Skeletal muscle satellite cell (primary cell): ENCODE results near the gene SERTAD1.
"Not testable (repeated sequence)": the region's sequence is repeated elsewhere in the genome, so short reads cannot be mapped to it uniquely, and the experiment has no call there.

Source experiments
- H3K27me3 ChIP-seq: 2 replicates; pipeline ENCODE4 v1.7.0; 2013; ENCODE audit warnings: low read length; ENCODE audit not compliant: control insufficient read depth, insufficient read depth
- H3K36me3 ChIP-seq: 2 replicates; pipeline ENCODE4 v1.7.0; 2013; ENCODE audit warnings: mild to moderate bottlenecking, control low read depth, low read length; ENCODE audit not compliant: insufficient read depth
- H3K4me1 ChIP-seq: 2 replicates; pipeline ENCODE4 v1.7.0; 2013; ENCODE audit warnings: low read length; ENCODE audit not compliant: control insufficient read depth, insufficient read depth
- H3K4me2 ChIP-seq: 2 replicates; pipeline ENCODE4 v1.7.0; 2013; ENCODE audit warnings: mild to moderate bottlenecking, low read length
- H3K4me3 ChIP-seq: 2 replicates; pipeline ENCODE4 v1.7.0; 2013; ENCODE audit warnings: low read length
- H3K9ac ChIP-seq: 2 replicates; pipeline ENCODE4 v1.7.0; 2013; ENCODE audit warnings: mild to moderate bottlenecking, low read depth, low read length, moderate library complexity
- H3K9me3 ChIP-seq: replicated peaks from 2 replicates; pipeline ENCODE4 v1.7.0; 2013; ENCODE audit warnings: mild to moderate bottlenecking, control low read depth, low read length

The SERTAD1 gene

GRCh38 chr19:40432760-40433159, 7.0 kb upstream of the SERTAD1 start:
- Histone ChIP-seq H3K4me2 (peak overlapping the region; percentile 96), H3K9ac (peak overlapping the region; percentile 94), H3K4me3 (peak overlapping the region; percentile 67), H3K4me1 (peaks cover 19% of the 10 kb centered on the region)
- H3K9me3 ChIP-seq, H3K27me3 ChIP-seq, H3K36me3 ChIP-seq: not testable (repeated sequence)

- no peak overlapping the region for H3K4me3 ChIP-seq
- H3K4me1 ChIP-seq = peaks cover 19% of the 10 kb centered on the region
- no peak overlapping the region for H3K4me2 ChIP-seq
- H3K9ac ChIP-seq = no peak overlapping the region
- no peaks in the 10 kb centered on the region for H3K36me3 ChIP-seq
- H3K9me3 ChIP-seq = no peaks in the 10 kb centered on the region
- H3K27me3 ChIP-seq = no peaks in the 10 kb centered on the region
Measured at GRCh38 chr19:40431698-40432097, 5.9 kb upstream of the SERTAD1 start.

- H3K27me3 ChIP-seq, H3K9ac ChIP-seq, H3K4me2 ChIP-seq, H3K9me3 ChIP-seq, H3K36me3 ChIP-seq, H3K4me3 ChIP-seq: not testable (repeated sequence)
- H3K4me1 ChIP-seq = peaks cover 19% of the 10 kb centered on the region
Measured at GRCh38 chr19:40430242-40430641, 4.5 kb upstream of the SERTAD1 start.

GRCh38 chr19:40428197-40428596, 2.4 kb upstream of the SERTAD1 start:
- H3K4me2 ChIP-seq, H3K9me3 ChIP-seq, H3K27me3 ChIP-seq, H3K4me3 ChIP-seq, H3K9ac ChIP-seq, H3K36me3 ChIP-seq: not testable (repeated sequence)
- peaks cover 15% of the 10 kb centered on the region for H3K4me1 ChIP-seq

GRCh38 chr19:40424637-40425449, 949 bp downstream of the SERTAD1 start:
- H3K36me3 ChIP-seq = peaks cover 15% of the 10 kb centered on the region
- peak overlapping the region; percentile 98 for H3K9ac ChIP-seq
- H3K9me3 ChIP-seq = no peaks in the 10 kb centered on the region
- peaks cover 27% of the 10 kb centered on the region for H3K4me1 ChIP-seq
- no peaks in the 10 kb centered on the region for H3K27me3 ChIP-seq
- peak overlapping the region; percentile 91 for H3K4me3 ChIP-seq
- H3K4me2 ChIP-seq = peak overlapping the region; percentile 87

GRCh38 chr19:40423938-40424337, 1.9 kb downstream of the SERTAD1 start:
- peaks cover 27% of the 10 kb centered on the region for H3K4me1 ChIP-seq
- H3K36me3 ChIP-seq = peaks cover 15% of the 10 kb centered on the region
- peak overlapping the region; percentile 91 for H3K4me3 ChIP-seq
- peak overlapping the region; percentile 87 for H3K4me2 ChIP-seq
- peak overlapping the region; percentile 98 for H3K9ac ChIP-seq
- no peaks in the 10 kb centered on the region for H3K9me3 ChIP-seq
- no peaks in the 10 kb centered on the region for H3K27me3 ChIP-seq

- peak overlapping the region; percentile 98 for H3K9ac ChIP-seq
- peaks cover 15% of the 10 kb centered on the region for H3K36me3 ChIP-seq
- peaks cover 27% of the 10 kb centered on the region for H3K4me1 ChIP-seq
- peak overlapping the region; percentile 87 for H3K4me2 ChIP-seq
- H3K27me3 ChIP-seq = no peaks in the 10 kb centered on the region
- peak overlapping the region; percentile 91 for H3K4me3 ChIP-seq
- no peaks in the 10 kb centered on the region for H3K9me3 ChIP-seq
Measured at GRCh38 chr19:40422748-40423566, 2.8 kb downstream of the SERTAD1 start.

- H3K4me1 ChIP-seq = peaks cover 30% of the 10 kb centered on the region
- peak overlapping the region; percentile 91 for H3K4me3 ChIP-seq
- peaks cover 15% of the 10 kb centered on the region for H3K36me3 ChIP-seq
- no peaks in the 10 kb centered on the region for H3K9me3 ChIP-seq
- H3K9ac ChIP-seq = peak overlapping the region; percentile 98
- no peaks in the 10 kb centered on the region for H3K27me3 ChIP-seq
- H3K4me2 ChIP-seq = peak overlapping the region; percentile 87
Measured at GRCh38 chr19:40421993-40422747, 3.6 kb downstream of the SERTAD1 start.

GRCh38 chr19:40420766-40421765, 4.7 kb downstream of the SERTAD1 start:
- Histone ChIP-seq H3K4me3 (peak overlapping the region; percentile 78), H3K36me3 (peaks cover 15% of the 10 kb centered on the region), H3K9ac (peak overlapping the region; percentile 98), H3K4me1 (peaks cover 35% of the 10 kb centered on the region), H3K27me3 (no peaks in the 10 kb centered on the region), H3K4me2 (peak overlapping the region; percentile 87), H3K9me3 (no peaks in the 10 kb centered on the region)

- Histone ChIP-seq H3K27me3 (no peaks in the 10 kb centered on the region), H3K9ac (peak overlapping the region; percentile 98), H3K4me1 (peaks cover 35% of the 10 kb centered on the region), H3K9me3 (no peaks in the 10 kb centered on the region), H3K4me3 (peak overlapping the region; percentile 78), H3K36me3 (peaks cover 15% of the 10 kb centered on the region), H3K4me2 (peak overlapping the region; percentile 87)
Measured at GRCh38 chr19:40420451-40420765, 5.4 kb downstream of the SERTAD1 start.
